Measurements from ENCODE around the gene DNAJB6. TPM values are rescaled to one million over a fixed set of nuclear protein-coding genes. Genes with fewer than 3 reads are reported as not detected.

The DNAJB6 gene
- total and polyA plus RNA-seq, 12 donors: 38.4 to 195 (median 80.4) TPM

GRCh38 chr7:157416011-157416410 lies 79.2 kb downstream of the DNAJB6 start:
- Histone ChIP-seq H3K27ac (no peak overlapping the region), H3K27me3 (no peaks in the 10 kb centered on the region), H3K4me1 (replicated peaks in 1 of 2) (no peaks in the 10 kb centered on the region), H3K4me3 (no peak overlapping the region), H3K36me3 (replicated peaks in 1 of 2) (peaks cover 0 to 18% of the 10 kb centered on the region in 2 donors), H3K9me3 (replicated peaks in 1 of 3) (no peaks in the 10 kb centered on the region)
- DNase-seq: no peak
- intact Hi-C loops (cut with DNase I): no loop called here
- TF ChIP-seq, protein P1, sequence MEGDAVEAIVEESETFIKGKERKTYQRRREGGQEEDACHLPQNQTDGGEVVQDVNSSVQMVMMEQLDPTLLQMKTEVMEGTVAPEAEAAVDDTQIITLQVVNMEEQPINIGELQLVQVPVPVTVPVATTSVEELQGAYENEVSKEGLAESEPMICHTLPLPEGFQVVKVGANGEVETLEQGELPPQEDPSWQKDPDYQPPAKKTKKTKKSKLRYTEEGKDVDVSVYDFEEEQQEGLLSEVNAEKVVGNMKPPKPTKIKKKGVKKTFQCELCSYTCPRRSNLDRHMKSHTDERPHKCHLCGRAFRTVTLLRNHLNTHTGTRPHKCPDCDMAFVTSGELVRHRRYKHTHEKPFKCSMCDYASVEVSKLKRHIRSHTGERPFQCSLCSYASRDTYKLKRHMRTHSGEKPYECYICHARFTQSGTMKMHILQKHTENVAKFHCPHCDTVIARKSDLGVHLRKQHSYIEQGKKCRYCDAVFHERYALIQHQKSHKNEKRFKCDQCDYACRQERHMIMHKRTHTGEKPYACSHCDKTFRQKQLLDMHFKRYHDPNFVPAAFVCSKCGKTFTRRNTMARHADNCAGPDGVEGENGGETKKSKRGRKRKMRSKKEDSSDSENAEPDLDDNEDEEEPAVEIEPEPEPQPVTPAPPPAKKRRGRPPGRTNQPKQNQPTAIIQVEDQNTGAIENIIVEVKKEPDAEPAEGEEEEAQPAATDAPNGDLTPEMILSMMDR (IDR thresholded peaks at IDR 0.05): no peak
- TF ChIP-seq POLR2A (IDR thresholded peaks at IDR 0.05): no peak
- 91 to 98% (median 96%) methylated on average over 28 to 30 of the region's 30 CpGs for WGBS, 4 donors

- H3K9me3 ChIP-seq (replicated peaks in 1 of 3): no peaks in the 10 kb centered on the region
- intact Hi-C loops (cut with DNase I): no loop called here
- no peak for DNase-seq
- 95 to 96% (median 95%) methylated on average over 19 to 41 of the region's 41 CpGs for WGBS, 4 donors
- no peaks in the 10 kb centered on the region for H3K27me3 ChIP-seq
- TF ChIP-seq POLR2A (IDR thresholded peaks at IDR 0.05): no peak
- TF ChIP-seq, protein P1 (IDR thresholded peaks at IDR 0.05): no peak
- no peak overlapping the region for H3K4me3 ChIP-seq
- no peak overlapping the region for H3K27ac ChIP-seq
- H3K36me3 ChIP-seq (replicated peaks in 1 of 2): peaks cover 0 to 18% of the 10 kb centered on the region in 2 donors
- H3K4me1 ChIP-seq (replicated peaks in 1 of 2): no peaks in the 10 kb centered on the region
These were observed 81.6 kb downstream of the DNAJB6 start for GRCh38 chr7:157418204-157419034.

DNA sequence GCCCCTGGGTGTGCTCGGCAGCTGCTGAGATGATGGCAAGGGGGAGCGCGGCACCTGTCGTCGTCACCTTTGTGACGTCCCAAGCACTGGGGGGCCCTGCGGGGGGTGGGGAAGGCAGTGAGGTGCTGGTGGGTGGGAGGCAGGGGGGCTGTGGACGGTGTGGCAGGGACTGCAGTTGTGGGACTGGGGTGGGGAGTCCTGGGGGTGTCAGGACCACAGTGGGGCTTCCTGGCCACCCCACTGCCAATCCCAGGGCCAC lies 82.2 kb downstream of the DNAJB6 start:
- Histone ChIP-seq H3K4me3 (no peak overlapping the region), H3K4me1 (replicated peaks in 1 of 2) (no peaks in the 10 kb centered on the region), H3K36me3 (replicated peaks in 1 of 2) (peaks cover 0 to 18% of the 10 kb centered on the region in 2 donors), H3K27me3 (no peaks in the 10 kb centered on the region), H3K27ac (no peak overlapping the region), H3K9me3 (replicated peaks in 1 of 3) (no peaks in the 10 kb centered on the region)
- WGBS, 4 donors: 50 to 92% (median 89%) methylated on average over 2 to 8 of the region's 8 CpGs
- intact Hi-C loops (cut with DNase I): no loop called here
- DNase-seq: no peak
- TF ChIP-seq, protein P1 (IDR thresholded peaks at IDR 0.05): no peak
- no peak for TF ChIP-seq POLR2A (IDR thresholded peaks at IDR 0.05)

GRCh38 chr7:157422279-157422678 lies 85.5 kb downstream of the DNAJB6 start:
- DNase-seq: no peak
- WGBS, 4 donors: 83 to 91% (median 89%) methylated on average over 10 to 23 of the region's 23 CpGs
- H3K4me1 ChIP-seq (replicated peaks in 1 of 2): no peaks in the 10 kb centered on the region
- H3K27me3 ChIP-seq: no peaks in the 10 kb centered on the region
- H3K36me3 ChIP-seq (replicated peaks in 1 of 2): peaks cover 0 to 3% of the 10 kb centered on the region in 2 donors
- TF ChIP-seq, protein P1 (IDR thresholded peaks at IDR 0.05): no peak
- TF ChIP-seq POLR2A (IDR thresholded peaks at IDR 0.05): no peak
- no peaks in the 10 kb centered on the region for H3K9me3 ChIP-seq (replicated peaks in 1 of 3)
- intact Hi-C loops (cut with DNase I): no loop called here
- H3K27ac ChIP-seq: no peak overlapping the region
- no peak overlapping the region for H3K4me3 ChIP-seq
